HG02852 (cell line): ENCODE measurements around the gene GNAS.

Source experiments
- ATAC-seq: cut with Tn5 transposase; IDR thresholded peaks from one replicate; pipeline ENCODE4 v1.9.1; 2021; ENCODE audit warnings: mild to moderate bottlenecking, moderate library complexity; ENCODE audit not compliant: unreplicated experiment

GNAS gene

GRCh38 chr20:58851969-58852458, 502 bp upstream of the GNAS start:
- ATAC-seq, result no peak

GRCh38 chr20:58853466-58853865, 950 bp downstream of the GNAS start:
- ATAC-seq, result no peak

GRCh38 chr20:58853976-58854637, 1.6 kb downstream of the GNAS start:
- ATAC-seq, result no peak

- no peak for ATAC-seq
Measured at GRCh38 chr20:58854638-58855471, 2.3 kb downstream of the GNAS start.

GRCh38 chr20:58855506-58856389, 3.2 kb downstream of the GNAS start:
- ATAC-seq, result no peak

- ATAC-seq, result no peak
Measured at GRCh38 chr20:58863044-58863790, 10.7 kb downstream of the GNAS start.

GRCh38 chr20:58864346-58864745, 11.8 kb downstream of the GNAS start:
- no peak for ATAC-seq

GRCh38 chr20:58865843-58866242, 13.3 kb downstream of the GNAS start:
- ATAC-seq, result no peak

GRCh38 chr20:58867211-58867610, 14.7 kb downstream of the GNAS start:
- ATAC-seq, result no peak

- ATAC-seq, result no peak
Measured at GRCh38 chr20:58868795-58869194, 16.3 kb downstream of the GNAS start.

- ATAC-seq, result no peak
Measured at GRCh38 chr20:58869662-58870227, 17.2 kb downstream of the GNAS start.

- ATAC-seq, result no peak
Measured at GRCh38 chr20:58870293-58871014, 17.9 kb downstream of the GNAS start.

GRCh38 chr20:58871533-58872102, 19.1 kb downstream of the GNAS start:
- ATAC-seq, result no peak

GRCh38 chr20:58874469-58874868, 22.0 kb downstream of the GNAS start:
- ATAC-seq, result no peak

- no peak for ATAC-seq
Measured at GRCh38 chr20:58875111-58875510, 22.6 kb downstream of the GNAS start.

GRCh38 chr20:58875541-58876134, 23.1 kb downstream of the GNAS start:
- no peak for ATAC-seq

- ATAC-seq, result no peak
Measured at GRCh38 chr20:58876437-58876836, 23.9 kb downstream of the GNAS start.

- ATAC-seq, result no peak
Measured at GRCh38 chr20:58877050-58877975, 24.8 kb downstream of the GNAS start.
